ENCODE data around the gene TRIM68.

Gene TRIM68

DNA sequence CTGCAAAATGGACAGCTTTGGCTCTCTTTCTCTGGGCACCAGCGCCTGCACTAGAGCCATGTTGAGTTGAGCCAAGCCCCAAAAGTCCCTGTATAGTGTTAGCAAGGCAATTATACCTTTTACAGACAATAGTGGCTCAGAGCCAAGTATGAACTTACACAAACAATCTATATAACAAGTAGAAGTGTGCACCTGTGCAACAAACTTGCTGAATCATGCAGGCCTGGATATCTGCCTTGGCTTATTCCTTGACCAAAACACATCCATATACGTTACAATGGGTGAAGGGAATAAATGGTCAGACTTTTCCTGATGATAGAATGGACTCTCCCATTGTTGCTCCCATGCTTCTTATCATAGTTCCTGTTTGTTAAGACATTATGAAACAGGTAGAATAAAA, 30.3 kb downstream of the TRIM68 start:
- DNase-seq (ENCODE audit: low spot score): no peak
- Mint-ChIP-seq H3K27me3 (ENCODE audit: low read depth) (peaks cover 25% of the 10 kb centered on the region), H3K36me3 (ENCODE audit: low read depth) (no peaks in the 10 kb centered on the region)

DNA sequence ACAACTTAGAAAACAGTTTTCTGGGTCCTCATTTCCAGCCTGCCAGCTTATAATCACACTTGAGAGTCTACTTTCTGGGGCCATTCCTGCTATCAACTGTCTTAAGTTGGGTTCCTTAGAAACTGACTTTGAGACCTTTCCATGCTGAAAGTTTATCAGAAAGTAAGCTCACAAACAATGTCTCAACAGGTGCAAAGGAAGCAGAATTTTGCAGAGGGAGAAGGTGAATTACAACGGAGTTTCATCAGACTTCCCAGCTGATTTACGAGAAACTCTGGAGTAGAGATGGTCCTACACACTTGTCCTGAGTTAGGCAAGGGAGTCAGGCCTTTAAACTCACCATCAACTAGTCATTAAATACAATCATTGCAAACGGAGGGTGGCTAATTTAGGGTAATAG, 31.2 kb downstream of the TRIM68 start:
- no peaks in the 10 kb centered on the region for H3K9me3 Mint-ChIP-seq

More for the DNA sequence above, 30.3 kb downstream of the TRIM68 start:
- Mint-ChIP-seq H3K27ac (no peak overlapping the region), H3K9me3 (no peaks in the 10 kb centered on the region), H3K4me1 (ENCODE audit: low read depth) (peaks cover 5% of the 10 kb centered on the region), H3K4me3 (no peak overlapping the region)

DNA sequence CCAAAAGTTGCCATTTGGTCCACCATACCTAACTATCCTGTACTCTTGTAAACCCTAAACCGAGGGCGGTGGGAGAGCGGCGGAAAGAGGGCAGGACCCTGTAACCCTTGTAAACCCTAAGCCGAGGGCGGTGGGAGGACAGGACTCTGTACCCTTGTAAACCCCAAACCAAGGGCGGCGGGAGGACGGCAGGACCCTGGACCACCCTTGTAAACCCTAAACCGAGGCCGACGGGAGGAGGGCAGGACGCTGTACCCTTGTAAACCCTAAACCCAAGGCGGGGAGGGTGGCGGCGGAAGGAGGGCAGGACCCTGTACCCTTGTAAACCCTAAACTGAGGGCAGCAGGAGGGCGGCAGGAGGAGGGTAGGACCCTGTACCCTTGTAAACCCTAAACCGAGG, 39.0 kb downstream of the TRIM68 start:
- Mint-ChIP-seq H3K4me1 (ENCODE audit: low read depth) (no peaks in the 10 kb centered on the region), H3K36me3 (ENCODE audit: low read depth) (no peaks in the 10 kb centered on the region), H3K4me3 (no peak overlapping the region), H3K9me3 (peaks cover 5% of the 10 kb centered on the region), H3K27me3 (ENCODE audit: low read depth) (peaks cover 3% of the 10 kb centered on the region), H3K27ac (no peak overlapping the region)
- no peak for DNase-seq (ENCODE audit: low spot score)

More for the DNA sequence above, 31.2 kb downstream of the TRIM68 start:
- no peaks in the 10 kb centered on the region for H3K36me3 Mint-ChIP-seq (ENCODE audit: low read depth)
- H3K27me3 Mint-ChIP-seq (ENCODE audit: low read depth): peaks cover 22% of the 10 kb centered on the region
- H3K27ac Mint-ChIP-seq: no peak overlapping the region
- peaks cover 5% of the 10 kb centered on the region for H3K4me1 Mint-ChIP-seq (ENCODE audit: low read depth)
- no peak for DNase-seq (ENCODE audit: low spot score)
- no peak overlapping the region for H3K4me3 Mint-ChIP-seq

DNA sequence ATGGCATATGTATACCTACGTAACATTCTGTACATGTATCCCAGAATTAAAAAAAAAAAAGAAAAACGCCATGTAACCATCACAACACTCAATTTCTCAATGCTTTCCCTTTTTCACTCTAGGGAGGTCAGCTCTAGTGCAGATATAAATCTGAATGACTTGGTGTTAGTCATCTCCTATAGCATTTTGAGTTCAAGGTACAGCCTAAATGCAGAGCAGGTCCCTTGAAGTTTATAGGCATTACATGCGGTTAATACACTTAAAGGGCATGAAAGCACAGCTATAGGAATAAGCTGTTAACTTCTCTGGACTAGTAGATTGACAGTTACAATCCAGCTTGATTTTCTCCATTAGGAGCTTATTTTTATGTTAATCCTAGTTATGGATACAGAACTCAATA, 42.7 kb downstream of the TRIM68 start:
- DNase-seq (ENCODE audit: low spot score): no peak
- no peaks in the 10 kb centered on the region for H3K4me1 Mint-ChIP-seq (ENCODE audit: low read depth)
- H3K9me3 Mint-ChIP-seq: peaks cover 9% of the 10 kb centered on the region
- peaks cover 7% of the 10 kb centered on the region for H3K27me3 Mint-ChIP-seq (ENCODE audit: low read depth)
- no peak overlapping the region for H3K4me3 Mint-ChIP-seq
- no peak overlapping the region for H3K27ac Mint-ChIP-seq
- no peaks in the 10 kb centered on the region for H3K36me3 Mint-ChIP-seq (ENCODE audit: low read depth)

DNA sequence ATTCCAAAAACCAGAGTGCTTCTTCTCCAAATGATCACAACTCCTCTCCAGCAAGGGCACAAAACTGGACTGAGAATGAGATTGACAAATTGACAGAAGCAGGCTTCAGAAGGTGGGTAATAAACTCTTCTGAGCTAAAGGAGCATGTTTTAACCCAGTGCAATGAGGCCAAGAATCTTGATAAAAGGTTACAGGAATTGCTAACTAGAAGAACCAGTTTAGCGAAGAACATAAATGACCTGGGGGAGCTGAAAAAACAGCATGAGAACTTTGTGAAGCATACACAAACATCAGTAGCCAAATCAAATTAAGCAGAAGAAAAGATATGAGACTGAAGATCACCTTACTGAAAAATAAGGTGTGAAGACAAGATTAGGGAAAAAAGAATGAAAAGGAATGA, 47.6 kb downstream of the TRIM68 start:
- no peak for DNase-seq (ENCODE audit: low spot score)
- Mint-ChIP-seq H3K9me3 (peaks cover 9% of the 10 kb centered on the region), H3K27ac (no peak overlapping the region), H3K4me3 (no peak overlapping the region), H3K27me3 (ENCODE audit: low read depth) (peaks cover 4% of the 10 kb centered on the region), H3K36me3 (ENCODE audit: low read depth) (no peaks in the 10 kb centered on the region), H3K4me1 (ENCODE audit: low read depth) (no peaks in the 10 kb centered on the region)

DNA sequence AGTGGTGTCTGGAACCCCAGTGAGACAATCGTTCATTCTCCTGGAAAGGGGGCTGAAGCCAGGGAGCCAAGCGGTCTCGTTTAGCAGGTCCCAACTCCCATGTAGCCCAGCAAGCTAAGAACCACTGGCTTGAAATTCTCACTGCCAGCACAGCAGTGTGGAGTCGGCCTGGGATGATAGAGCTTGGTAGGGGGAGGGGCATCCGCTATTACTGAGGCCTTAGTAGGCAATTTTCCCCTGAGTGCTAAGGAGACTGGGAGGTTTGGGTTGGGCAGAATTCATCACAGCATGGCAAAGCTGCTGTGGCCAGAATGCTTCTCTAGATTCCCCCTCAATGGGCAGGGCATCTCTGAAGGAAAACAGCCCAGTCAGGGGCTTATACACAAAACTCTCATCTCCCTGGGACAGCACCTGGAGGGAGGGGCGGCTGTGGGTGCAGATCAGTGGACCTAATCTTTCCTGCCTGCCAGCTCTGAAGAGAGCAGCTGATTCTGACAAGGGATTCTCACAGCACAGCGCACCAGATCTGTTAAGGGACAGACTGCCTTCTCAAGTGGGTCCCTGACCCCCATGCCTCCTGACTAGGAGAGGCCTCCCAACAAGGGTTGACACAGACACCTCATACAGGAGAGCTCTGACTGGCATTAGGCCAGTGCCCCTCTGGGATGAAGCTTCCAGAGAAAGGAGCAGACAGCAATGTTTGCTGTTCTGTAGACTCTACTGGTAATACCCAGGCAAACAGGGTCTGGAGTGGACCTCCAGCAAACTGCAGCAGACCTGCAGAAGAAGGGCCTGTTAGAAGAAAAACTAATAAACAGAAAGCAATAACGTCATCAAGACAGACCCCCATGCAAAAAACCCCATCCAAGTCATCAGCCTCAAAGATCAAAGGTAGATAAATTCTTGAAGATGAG, 48.2 kb downstream of the TRIM68 start:
- Mint-ChIP-seq H3K9me3 (peaks cover 9% of the 10 kb centered on the region), H3K27ac (no peak overlapping the region), H3K4me3 (no peak overlapping the region), H3K4me1 (ENCODE audit: low read depth) (no peaks in the 10 kb centered on the region), H3K27me3 (ENCODE audit: low read depth) (peaks cover 4% of the 10 kb centered on the region), H3K36me3 (ENCODE audit: low read depth) (no peaks in the 10 kb centered on the region)
- no peak for DNase-seq (ENCODE audit: low spot score)

DNA sequence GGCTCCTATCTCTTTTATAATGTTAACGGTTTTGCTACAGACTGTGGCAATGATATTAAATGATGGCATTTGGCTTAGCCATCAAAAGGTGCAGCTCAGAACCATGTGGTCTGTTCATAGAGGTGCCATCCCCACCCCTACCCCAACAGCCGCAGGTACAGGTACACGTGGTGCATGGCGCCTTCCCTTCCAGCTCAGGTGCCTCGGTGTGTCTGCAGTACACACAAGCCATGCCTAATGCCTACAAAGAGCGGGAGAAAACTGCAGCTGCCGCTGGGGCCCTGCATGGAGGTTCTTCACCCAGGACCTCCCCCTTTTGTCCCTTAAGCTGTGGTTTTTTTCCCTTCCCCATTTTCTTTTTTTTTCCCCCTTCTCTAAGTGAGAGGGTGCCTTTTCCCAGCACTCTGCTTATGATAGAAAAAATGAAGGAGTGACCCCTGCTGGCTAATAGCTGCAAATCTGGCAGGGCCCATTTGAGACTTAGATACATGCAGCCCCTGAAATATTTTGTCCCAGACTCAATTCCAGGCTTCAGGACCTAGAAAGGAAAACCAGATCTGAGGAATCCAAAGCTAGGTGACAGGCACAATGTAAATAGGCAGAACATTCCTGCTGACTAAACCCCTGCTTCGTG, 56.6 kb downstream of the TRIM68 start:
- Mint-ChIP-seq H3K4me3 (no peak overlapping the region), H3K9me3 (no peaks in the 10 kb centered on the region), H3K27ac (no peak overlapping the region), H3K4me1 (ENCODE audit: low read depth) (no peaks in the 10 kb centered on the region), H3K27me3 (ENCODE audit: low read depth) (no peaks in the 10 kb centered on the region), H3K36me3 (ENCODE audit: low read depth) (no peaks in the 10 kb centered on the region)
- no peak for DNase-seq (ENCODE audit: low spot score)

Measured in T-helper 2 cell treated with Interferon-gamma antibody and Interleukin-4, amounts not matched to agents 5 μg/mL and 100 μg/mL, for 36 hours (primary cell).